HepG2 (cell line): ENCODE data around the gene SELENOH. TPM values are rescaled to one million over a fixed set of nuclear protein-coding genes. Genes with fewer than 3 reads are reported as not detected.

Source experiments
- CBFB ChIP-seq: sonication (generic); formaldehyde crosslinking; IDR thresholded peaks from 2 replicates; pipeline ENCODE4 v1.4.0; 2020; ENCODE audit warnings: missing genetic modification reagents
- CREBL2 ChIP-seq: sonication (generic); formaldehyde crosslinking; IDR thresholded peaks from 2 replicates; pipeline ENCODE4 v1.8.1; 2023; ENCODE audit warnings: missing genetic modification reagents, mild to moderate bottlenecking, borderline replicate concordance
- GATAD1 ChIP-seq: IDR thresholded peaks from 2 replicates; pipeline ENCODE4 v1.6.1; 2016; ENCODE audit warnings: missing genetic modification reagents, missing compliant biosample characterization
- HNF4A ChIP-seq: sonication (generic); formaldehyde crosslinking; IDR thresholded peaks from 2 replicates; pipeline ENCODE4 v1.4.0; 2020; ENCODE audit warnings: missing genetic modification reagents
- HOXA5 ChIP-seq: sonication (generic); formaldehyde crosslinking; IDR thresholded peaks from 2 replicates; pipeline ENCODE4 v1.4.0; 2020; ENCODE audit warnings: missing genetic modification reagents
- KDM3A ChIP-seq: IDR thresholded peaks from 2 replicates; pipeline ENCODE4 v1.6.1; 2018; ENCODE audit warnings: low read depth, missing compliant biosample characterization
- MLLT10 ChIP-seq: sonication (generic); formaldehyde crosslinking; IDR thresholded peaks from 2 replicates; pipeline ENCODE4 v1.4.0; 2020; ENCODE audit warnings: missing genetic modification reagents
- NAIF1 ChIP-seq: sonication (generic); formaldehyde crosslinking; IDR thresholded peaks from 2 replicates; pipeline ENCODE4 v1.5.0; 2020; ENCODE audit warnings: mild to moderate bottlenecking, missing genetic modification reagents, borderline replicate concordance
- NFRKB ChIP-seq: fragments of 450-650 bp; IDR thresholded peaks from 2 replicates; pipeline ENCODE4 v1.6.1; 2017
- NONO ChIP-seq, 2 experiments: fragments of 450-650 bp in 1 of 2; sonication (generic) in 1 of 2; formaldehyde crosslinking in 1 of 2; IDR thresholded peaks in 1 of 2; conservative IDR thresholded peaks in 1 of 2; 2 replicates each; pipeline versions ENCODE4 v1.6.1 to v1.8.0; 2017 to 2022; ENCODE audit warnings: mild to moderate bottlenecking in 1 of 2, missing genetic modification reagents in 1 of 2, moderate library complexity in 1 of 2
- NR2F2 ChIP-seq: IDR thresholded peaks from 2 replicates; pipeline ENCODE4 v1.6.1; 2012; ENCODE audit warnings: low read depth, inconsistent platforms, borderline replicate concordance
- PLRG1 ChIP-seq: fragments of 450-650 bp; conservative IDR thresholded peaks from 2 replicates; pipeline ENCODE4 v1.6.1; 2016
- REL ChIP-seq: sonication (generic); formaldehyde crosslinking; conservative IDR thresholded peaks from 2 replicates; pipeline ENCODE4 v1.8.0; 2022; ENCODE audit warnings: mild to moderate bottlenecking, missing genetic modification reagents, moderate library complexity
- REXO4 ChIP-seq: sonication (generic); formaldehyde crosslinking; IDR thresholded peaks from 2 replicates; pipeline ENCODE4 v1.8.0; 2022; ENCODE audit warnings: missing genetic modification reagents, mild to moderate bottlenecking, borderline replicate concordance
- RXRA ChIP-seq: sonication (generic); formaldehyde crosslinking; IDR thresholded peaks from 2 replicates; pipeline ENCODE4 v1.5.1; 2020; ENCODE audit warnings: missing genetic modification reagents
- SCMH1 ChIP-seq: sonication (generic); formaldehyde crosslinking; IDR thresholded peaks from 2 replicates; pipeline ENCODE4 v1.9.0; 2021; ENCODE audit warnings: missing genetic modification reagents, mild to moderate bottlenecking, borderline replicate concordance
- TGIF2 ChIP-seq: IDR thresholded peaks from 2 replicates; pipeline ENCODE4 v1.6.1; 2016; ENCODE audit warnings: control low read depth, missing compliant biosample characterization
- ZBTB20 ChIP-seq: sonication (generic); formaldehyde crosslinking; IDR thresholded peaks from 2 replicates; pipeline ENCODE4 v1.8.1; 2023; ENCODE audit warnings: missing genetic modification reagents, low read depth, mild to moderate bottlenecking, borderline replicate concordance
- ZBTB46 ChIP-seq: sonication (generic); formaldehyde crosslinking; IDR thresholded peaks from 2 replicates; pipeline ENCODE4 v1.4.0; 2020; ENCODE audit warnings: mild to moderate bottlenecking, missing genetic modification reagents, borderline replicate concordance
- ZBTB8A ChIP-seq: sonication (generic); formaldehyde crosslinking; IDR thresholded peaks from 2 replicates; pipeline ENCODE4 v1.4.0; 2020; ENCODE audit warnings: mild to moderate bottlenecking, low read depth, missing genetic modification reagents, borderline replicate concordance
- ZNF160 ChIP-seq: sonication (generic); formaldehyde crosslinking; IDR thresholded peaks from 2 replicates; pipeline ENCODE4 v1.8.0; 2022; ENCODE audit warnings: mild to moderate bottlenecking, inconsistent platforms, missing genetic modification reagents
- ZNF264 ChIP-seq: sonication (generic); formaldehyde crosslinking; IDR thresholded peaks from 2 replicates; pipeline ENCODE4 v1.4.0; 2020; ENCODE audit warnings: missing genetic modification reagents
- ZNF333 ChIP-seq: sonication (generic); formaldehyde crosslinking; IDR thresholded peaks from 2 replicates; pipeline ENCODE4 v1.4.0; 2020; ENCODE audit warnings: mild to moderate bottlenecking, missing genetic modification reagents, borderline replicate concordance
- ZNF446 ChIP-seq: sonication (generic); formaldehyde crosslinking; IDR thresholded peaks from 2 replicates; pipeline ENCODE4 v1.5.0; 2020; ENCODE audit warnings: mild to moderate bottlenecking, missing genetic modification reagents
- ZNF468 ChIP-seq: sonication (generic); formaldehyde crosslinking; IDR thresholded peaks from 2 replicates; pipeline ENCODE4 v1.8.0; 2022; ENCODE audit warnings: mild to moderate bottlenecking, moderate library complexity, missing genetic modification reagents
- ZNF501 ChIP-seq: sonication (generic); formaldehyde crosslinking; IDR thresholded peaks from 2 replicates; pipeline ENCODE4 v1.5.1; 2020; ENCODE audit warnings: mild to moderate bottlenecking, moderate library complexity, missing genetic modification reagents
- ZNF556 ChIP-seq: sonication (generic); formaldehyde crosslinking; IDR thresholded peaks from 2 replicates; pipeline ENCODE4 v1.4.0; 2020; ENCODE audit warnings: mild to moderate bottlenecking, missing genetic modification reagents, borderline replicate concordance
- ZNF607 ChIP-seq: sonication (generic); formaldehyde crosslinking; IDR thresholded peaks from 2 replicates; pipeline ENCODE4 v1.5.1; 2020; ENCODE audit warnings: missing genetic modification reagents, mild to moderate bottlenecking, borderline replicate concordance
- ZNF713 ChIP-seq: sonication (generic); formaldehyde crosslinking; IDR thresholded peaks from 2 replicates; pipeline ENCODE4 v1.4.0; 2020; ENCODE audit warnings: mild to moderate bottlenecking, missing genetic modification reagents
- ZNF772 ChIP-seq: sonication (generic); formaldehyde crosslinking; IDR thresholded peaks from 2 replicates; pipeline ENCODE4 v1.5.0; 2020; ENCODE audit warnings: mild to moderate bottlenecking, missing genetic modification reagents
- ZNF790 ChIP-seq: sonication (generic); formaldehyde crosslinking; IDR thresholded peaks from 2 replicates; pipeline ENCODE4 v1.8.0; 2022; ENCODE audit warnings: missing genetic modification reagents, mild to moderate bottlenecking, borderline replicate concordance
- polyA plus RNA-seq, 8 experiments: library from polyadenylated mRNA; depleted of rRNA in 3 of 8; stranded (reverse) in 7 of 8; unstranded in 1 of 8; fragments of >200 nt; fragmentation: Illumina TruSeq in 4 of 8; extraction: Trizol in 4 of 8; gene quantifications; 2 replicates each; pipeline versions ENCODE4 v1.2.1 to v1.2.3, GENCODE V29; 2011 to 2016; ENCODE audit warnings: low read depth in 4 of 8, missing spikeins in 1 of 8, mixed read lengths in 1 of 8; ENCODE audit not compliant: insufficient read depth in 1 of 8
- total RNA-seq, 5 experiments: library from RNA; depleted of rRNA; stranded (reverse); fragments of >200 nt; fragmentation: Illumina TruSeq; extraction: Trizol; gene quantifications; 2 replicates each; pipeline ENCODE4 v1.2.3, GENCODE V29; 2016; ENCODE audit warnings: low read depth in 1 of 5

SELENOH gene
- total and polyA plus RNA-seq, 2 of the 13 experiments (the other 11 are each of a cell fraction or from before 2014, with no cell fraction given): 27.2 to 77.4 TPM

- TF ChIP-seq SCMH1 (CRISPR knock-in tag) (no peak), HNF4A (CRISPR knock-in tag) (no peak), ZNF772 (CRISPR knock-in tag) (no peak; the same call in 1 of the 2 replicates), NFRKB (no peak), ZBTB20 (no peak), ZNF468 (CRISPR knock-in tag) (no peak), ZNF501 (CRISPR knock-in tag) (peak; percentile 27; the same call in 1 of the 2 replicates), TGIF2 (CRISPR knock-in tag) (no peak), ZNF264 (CRISPR knock-in tag) (0 out of 2 replicates have a peak, but pooled peaks have one; percentile 39), PLRG1 (no peak), CBFB (CRISPR knock-in tag) (peak; percentile 4; the same call in 1 of the 2 replicates), NR2F2 (no peak; the same call in 1 of the 2 replicates), ZBTB46 (CRISPR knock-in tag) (no peak), REL (CRISPR knock-in tag) (no peak), HOXA5 (no peak), ZNF333 (CRISPR knock-in tag) (no peak), MLLT10 (CRISPR knock-in tag) (no peak), NAIF1 (peak; percentile 71; the same call in 1 of the 2 replicates), ZNF160 (no peak), ZNF790 (CRISPR knock-in tag) (no peak), ZNF713 (no peak), REXO4 (no peak), CREBL2 (CRISPR knock-in tag) (0 out of 2 replicates have a peak, but pooled peaks have one; percentile 43), RXRA (no peak), NONO (IDR thresholded peaks at IDR 0.05) (no peak), NONO (CRISPR knock-in tag; conservative IDR thresholded peaks at IDR 0.05) (no peak), ZNF556 (CRISPR knock-in tag) (no peak; the same call in 1 of the 2 replicates), KDM3A (CRISPR knock-in tag) (no peak), GATAD1 (CRISPR knock-in tag) (peak; percentile 95), ZBTB8A (CRISPR knock-in tag) (no peak), ZNF446 (CRISPR knock-in tag) (no peak), ZNF607 (CRISPR knock-in tag) (no peak; the same call in 1 of the 2 replicates)
These were observed 28.8 kb upstream of the SELENOH start, which contains the start of gene TMX2 (continued) for GRCh38 chr11:57712256-57713150.
